IMR-90 (cell line): ENCODE results near the gene ZNF273. TPM values are rescaled to one million over a fixed set of nuclear protein-coding genes. Genes with fewer than 3 reads are reported as not detected.

Source experiments
- ATAC-seq: fragments of 200-7000 bp; cut with Tn5 transposase; 2 replicates; pipeline ENCODE4 v1.9.1; 2020; ENCODE audit warnings: low read depth, mild to moderate bottlenecking, moderate library complexity
- BruUV-seq: library from RNA; stranded (reverse); fragments of 400-500 nt; replicated peaks from 2 replicates; lab custom pipeline; 2021; lab: Mats Ljungman, UMichigan
- CTCF ChIA-PET: fragments of 300-600 bp; formaldehyde crosslinking; extraction: SDS; loops from one replicate; lab custom pipeline; 2021; ENCODE audit warnings: antibody characterized with exemption; lab: Yijun Ruan, JAX
- POLR2A ChIA-PET: fragments of 300-600 bp; sonication (Branson Sonifier 250); formaldehyde crosslinking; loops from one replicate; lab custom pipeline; 2022; ENCODE audit warnings: antibody characterized with exemption; ENCODE audit not compliant: unreplicated experiment; lab: Charles Lee
- DNase-seq: peaks from one replicate; pipeline ENCODE4 v3.0.0; 2013
- H2AFZ ChIP-seq: replicated peaks from 2 replicates; pipeline ENCODE3; 2013; ENCODE audit warnings: low read length, mild to moderate bottlenecking; ENCODE audit not compliant: poor library complexity
- H2AK5ac ChIP-seq: 2 replicates; pipeline ENCODE4 v1.6.1; 2013; ENCODE audit warnings: low read depth, low read length, inconsistent platforms
- H2AK9ac ChIP-seq: replicated peaks from 2 replicates; pipeline ENCODE3; 2013; ENCODE audit warnings: mild to moderate bottlenecking, low read depth, low read length, moderate library complexity; ENCODE audit not compliant: poor library complexity
- H2BK120ac ChIP-seq: 2 replicates; pipeline ENCODE4 v1.6.1; 2013; ENCODE audit warnings: low read depth, low read length, inconsistent platforms
- H2BK15ac ChIP-seq: 3 replicates; pipeline ENCODE4 v1.6.1; 2013; ENCODE audit warnings: low read depth, low read length, inconsistent platforms
- H2BK20ac ChIP-seq: 2 replicates; pipeline ENCODE4 v1.6.1; 2013; ENCODE audit warnings: low read depth, mild to moderate bottlenecking, inconsistent platforms, low read length, moderate library complexity
- H2BK5ac ChIP-seq: 2 replicates; pipeline ENCODE4 v1.6.1; 2013; ENCODE audit warnings: mild to moderate bottlenecking, low read depth, low read length, inconsistent platforms; ENCODE audit not compliant: poor library complexity, severe bottlenecking
- H3K14ac ChIP-seq: replicated peaks from 2 replicates; pipeline ENCODE4 v1.6.1; 2013; ENCODE audit warnings: low read depth, low read length, inconsistent platforms
- H3K18ac ChIP-seq: 2 replicates; pipeline ENCODE4 v1.6.1; 2013; ENCODE audit warnings: low read depth, low read length, control low read depth
- H3K23ac ChIP-seq: 2 replicates; pipeline ENCODE4 v1.6.1; 2013; ENCODE audit warnings: low read depth, low read length, inconsistent platforms
- H3K27ac ChIP-seq: 2 replicates; pipeline ENCODE4 v1.5.1; 2013; ENCODE audit warnings: mild to moderate bottlenecking, control low read depth, low read length; ENCODE audit not compliant: insufficient read depth
- H3K27me3 ChIP-seq: 2 replicates; pipeline ENCODE4 v1.6.1; 2013; ENCODE audit warnings: low read length; ENCODE audit not compliant: control insufficient read depth, insufficient read depth
- H3K36me3 ChIP-seq: 2 replicates; pipeline ENCODE4 v1.6.1; 2013; ENCODE audit warnings: low read length, mixed read lengths; ENCODE audit not compliant: control insufficient read depth, insufficient read depth
- H3K4ac ChIP-seq: 2 replicates; pipeline ENCODE4 v1.6.1; 2013; ENCODE audit warnings: low read depth, low read length, inconsistent platforms
- H3K4me1 ChIP-seq: 2 replicates; pipeline ENCODE4 v1.6.1; 2013; ENCODE audit warnings: low read length, mixed read lengths; ENCODE audit not compliant: control insufficient read depth, insufficient read depth
- H3K4me2 ChIP-seq: 2 replicates; pipeline ENCODE4 v1.6.1; 2013; ENCODE audit warnings: low read depth, mild to moderate bottlenecking, control low read depth, low read length, moderate library complexity
- H3K4me3 ChIP-seq: 2 replicates; pipeline ENCODE4 v1.5.1; 2013; ENCODE audit warnings: low read depth, mild to moderate bottlenecking, control low read depth, low read length, moderate library complexity; ENCODE audit not compliant: insufficient read depth
- H3K56ac ChIP-seq: 2 replicates; pipeline ENCODE4 v1.6.1; 2013; ENCODE audit warnings: low read length, inconsistent platforms; ENCODE audit not compliant: insufficient read depth; ENCODE audit errors: extremely low read depth
- H3K79me1 ChIP-seq, 2 experiments: 2 replicates each; pipeline ENCODE4 v1.6.1; 2013; ENCODE audit warnings: low read length in 2 of 2, inconsistent platforms in 1 of 2, low read depth in 1 of 2
- H3K9ac ChIP-seq: 2 replicates; pipeline ENCODE4 v1.6.1; 2013; ENCODE audit warnings: low read depth, low read length, control low read depth
- H3K9me1 ChIP-seq: 2 replicates; pipeline ENCODE4 v1.6.1; 2013; ENCODE audit warnings: low read length, inconsistent platforms; ENCODE audit not compliant: insufficient read depth
- H3K9me3 ChIP-seq: 2 replicates; pipeline ENCODE4 v1.6.1; 2013; ENCODE audit warnings: low read length; ENCODE audit not compliant: control insufficient read depth, insufficient read depth
- H4K20me1 ChIP-seq: 2 replicates; pipeline ENCODE4 v1.6.1; 2013; ENCODE audit warnings: low read length, inconsistent platforms; ENCODE audit not compliant: insufficient read depth
- H4K5ac ChIP-seq: 2 replicates; pipeline ENCODE4 v1.6.1; 2013; ENCODE audit warnings: mild to moderate bottlenecking, low read depth, low read length, control low read depth
- H4K8ac ChIP-seq, 2 experiments: 2 replicates each; pipeline ENCODE4 v1.6.1; 2013; ENCODE audit warnings: low read depth in 2 of 2, low read length in 2 of 2, control low read depth in 1 of 2, inconsistent platforms in 1 of 2
- H4K91ac ChIP-seq: 2 replicates; pipeline ENCODE4 v1.6.1; 2013; ENCODE audit warnings: low read depth, low read length, inconsistent platforms; ENCODE audit not compliant: insufficient read depth
- CEBPB ChIP-seq: IDR thresholded peaks from 2 replicates; pipeline ENCODE4 v1.6.1; 2012; ENCODE audit warnings: low read depth, low read length, improper control_type of control experiment
- CHD1 ChIP-seq: IDR thresholded peaks from 2 replicates; pipeline ENCODE4 v1.6.1; 2012; ENCODE audit warnings: low read depth, low read length, improper control_type of control experiment
- MAFK ChIP-seq: IDR thresholded peaks from 2 replicates; pipeline ENCODE4 v1.6.1; 2012; ENCODE audit warnings: low read depth, low read length, improper control_type of control experiment
- NFE2L2 ChIP-seq: fragments of 150-350 bp; IDR thresholded peaks from 2 replicates; pipeline ENCODE4 v1.6.1; 2016; ENCODE audit warnings: low read depth, mild to moderate bottlenecking, low read length
- WGBS, 2 experiments: methylation state at CpG; one replicate each; pipeline versions ENCODE4 v1.1.5 to v1.1.7; 2013; ENCODE audit warnings: missing lambda C conversion rate in 2 of 2; ENCODE audit not compliant: insufficient read length in 1 of 2; ENCODE audit errors: extremely low coverage in 2 of 2; 5-methylcytosine and 5-hydroxymethylcytosine counted together
- dilution Hi-C: fragments of 300-500 bp; cut with HindIII; formaldehyde crosslinking; loops from one replicate; pipeline ENCODE4 v1.14.3; 2018; ENCODE audit warnings: low sequenced_read_pairs; ENCODE audit not compliant: unreplicated experiment
- in situ Hi-C: fragments of 300-500 bp; cut with MboI; formaldehyde crosslinking; loops from 3 replicates; pipeline ENCODE4 v1.14.3; 2019; ENCODE audit warnings: low sequenced_read_pairs, inconsistent platforms, mixed read lengths
- intact Hi-C: fragments of 100-400 bp; cut with micrococcal nuclease; formaldehyde crosslinking; loops from 2 replicates; pipeline ENCODE4 v1.10.0; 2022
- polyA plus RNA-seq, 3 experiments: library from polyadenylated mRNA; depleted of rRNA; stranded (reverse); fragments of >200 nt; gene quantifications; 2 replicates each; pipeline ENCODE4 v1.2.3, GENCODE V29; 2012; ENCODE audit warnings: low replicate concordance in 1 of 3
- total RNA-seq: library from RNA; depleted of rRNA; stranded (reverse); fragments of >200 nt; gene quantifications from 2 replicates; pipeline ENCODE4 v1.2.3, GENCODE V29; 2012
- TF ChIP-seq, protein P1 (sequence below): conservative IDR thresholded peaks from 2 replicates; pipeline ENCODE4 v1.5.1; 2012; ENCODE audit warnings: mild to moderate bottlenecking, low read depth, low read length, improper control_type of control experiment

Gene ZNF273
- total and polyA plus RNA-seq, 2 of the 4 experiments (the other 2 are of a cell fraction) = 1.5 to 2.7 TPM

DNA sequence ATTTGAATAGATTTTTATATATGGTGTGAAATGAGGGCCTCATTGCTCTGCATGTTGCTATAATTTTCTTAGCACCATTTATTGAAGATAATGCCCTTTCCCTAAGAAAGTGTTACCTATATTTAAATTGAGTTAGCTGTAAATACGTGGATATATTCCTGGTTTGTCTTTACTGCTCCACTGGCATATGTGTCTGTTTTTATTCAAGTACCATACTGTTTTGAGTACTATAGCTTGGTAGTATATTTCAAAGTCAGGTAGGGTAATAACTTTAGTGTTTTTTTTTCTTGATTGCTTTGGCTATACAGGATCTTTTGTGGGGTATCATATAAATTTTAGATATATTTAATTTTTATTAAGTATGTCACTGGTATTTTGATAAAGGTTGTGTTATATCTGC lies 31.4 kb downstream of the ZNF273 start:
- H3K9me3 ChIP-seq = peaks cover 2% of the 10 kb centered on the region; the same call in 1 of the 2 replicates
- DNase-seq (no peak), ATAC-seq (no peak)
- no peak overlapping the region for H3K4ac ChIP-seq
- in situ Hi-C loops (no loop called here), dilution Hi-C loops (no loop called here), intact Hi-C loops (no loop called here)
- H3K27ac ChIP-seq = no peak overlapping the region
- H2BK5ac ChIP-seq = no peak overlapping the region
- no peak overlapping the region for H3K4me2 ChIP-seq
- no peaks in the 10 kb centered on the region for H3K27me3 ChIP-seq
- H3K9ac ChIP-seq = no peak overlapping the region
- H3K9me1 ChIP-seq = no peaks in the 10 kb centered on the region
- H2BK20ac ChIP-seq = no peak overlapping the region
- H4K8ac ChIP-seq = no peak overlapping the region
- no peak overlapping the region for H3K23ac ChIP-seq
- WGBS, 2 experiments = no CpG with 5 or more reads among the region's 1 CpG
- H3K79me1 ChIP-seq = no peaks in the 10 kb centered on the region
- TF ChIP-seq NFE2L2 (no peak), CEBPB (no peak), CHD1 (no peak), MAFK (no peak)
- TF ChIP-seq, protein P1, sequence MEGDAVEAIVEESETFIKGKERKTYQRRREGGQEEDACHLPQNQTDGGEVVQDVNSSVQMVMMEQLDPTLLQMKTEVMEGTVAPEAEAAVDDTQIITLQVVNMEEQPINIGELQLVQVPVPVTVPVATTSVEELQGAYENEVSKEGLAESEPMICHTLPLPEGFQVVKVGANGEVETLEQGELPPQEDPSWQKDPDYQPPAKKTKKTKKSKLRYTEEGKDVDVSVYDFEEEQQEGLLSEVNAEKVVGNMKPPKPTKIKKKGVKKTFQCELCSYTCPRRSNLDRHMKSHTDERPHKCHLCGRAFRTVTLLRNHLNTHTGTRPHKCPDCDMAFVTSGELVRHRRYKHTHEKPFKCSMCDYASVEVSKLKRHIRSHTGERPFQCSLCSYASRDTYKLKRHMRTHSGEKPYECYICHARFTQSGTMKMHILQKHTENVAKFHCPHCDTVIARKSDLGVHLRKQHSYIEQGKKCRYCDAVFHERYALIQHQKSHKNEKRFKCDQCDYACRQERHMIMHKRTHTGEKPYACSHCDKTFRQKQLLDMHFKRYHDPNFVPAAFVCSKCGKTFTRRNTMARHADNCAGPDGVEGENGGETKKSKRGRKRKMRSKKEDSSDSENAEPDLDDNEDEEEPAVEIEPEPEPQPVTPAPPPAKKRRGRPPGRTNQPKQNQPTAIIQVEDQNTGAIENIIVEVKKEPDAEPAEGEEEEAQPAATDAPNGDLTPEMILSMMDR = no peak
- no peak overlapping the region for H2BK120ac ChIP-seq
- no peaks in the 10 kb centered on the region for H3K4me1 ChIP-seq
- POLR2A ChIA-PET = no interaction called here
- no peak overlapping the region for H2AK9ac ChIP-seq
- H2BK15ac ChIP-seq = no peak overlapping the region
- H4K91ac ChIP-seq = no peak overlapping the region
- no peak overlapping the region for H2AK5ac ChIP-seq
- CTCF ChIA-PET = no interaction called here
- no peak overlapping the region for H3K56ac ChIP-seq
- H4K20me1 ChIP-seq = no peaks in the 10 kb centered on the region
- no peak overlapping the region for H3K4me3 ChIP-seq
- H4K5ac ChIP-seq = no peak overlapping the region
- no peaks in the 10 kb centered on the region for H3K36me3 ChIP-seq
- no peak overlapping the region for H2AFZ ChIP-seq
- H3K14ac ChIP-seq = no peak overlapping the region
- H3K18ac ChIP-seq = no peak overlapping the region
- no TSS peak for BruUV-seq
